ENCODE results near the gene FUS.

FUS gene

DNA sequence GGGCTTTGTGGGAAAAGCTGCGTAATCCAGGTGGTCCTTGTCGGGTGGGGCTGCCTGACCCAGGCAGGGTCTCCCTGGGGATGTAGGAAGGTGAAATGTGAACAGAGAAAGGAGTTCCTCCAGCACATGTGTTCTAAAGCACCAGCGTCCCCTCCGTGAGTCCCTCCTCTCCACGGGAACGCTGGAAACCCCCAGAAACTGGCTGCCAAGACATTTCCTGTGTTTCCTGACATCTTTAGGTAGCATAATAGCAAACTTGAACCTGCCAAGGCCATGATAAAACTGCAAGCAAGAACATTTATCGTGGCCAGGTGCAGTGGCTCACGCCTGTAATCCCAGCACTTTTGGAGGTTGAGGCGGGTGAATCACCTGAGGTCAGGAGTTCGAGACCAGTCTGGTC is 49.6 kb downstream of the FUS start:
- DNase-seq (ENCODE audit: low read depth), result no peak
- Histone ChIP-seq H3K4me1 (ENCODE audit: control insufficient read depth, insufficient read depth, low read length) (no peaks in the 10 kb centered on the region), H3K9me3 (ENCODE audit: control insufficient read depth, low read length) (no peaks in the 10 kb centered on the region), H3K9ac (ENCODE audit: low read length) (no peak overlapping the region), H3K27me3 (replicated peaks; ENCODE audit: control insufficient read depth, insufficient read depth, low read length) (no peaks in the 10 kb centered on the region), H3K36me3 (ENCODE audit: control insufficient read depth, insufficient read depth, low read length, severe bottlenecking) (no peaks in the 10 kb centered on the region), H3K4me3 (ENCODE audit: low read length) (no peak overlapping the region)

DNA sequence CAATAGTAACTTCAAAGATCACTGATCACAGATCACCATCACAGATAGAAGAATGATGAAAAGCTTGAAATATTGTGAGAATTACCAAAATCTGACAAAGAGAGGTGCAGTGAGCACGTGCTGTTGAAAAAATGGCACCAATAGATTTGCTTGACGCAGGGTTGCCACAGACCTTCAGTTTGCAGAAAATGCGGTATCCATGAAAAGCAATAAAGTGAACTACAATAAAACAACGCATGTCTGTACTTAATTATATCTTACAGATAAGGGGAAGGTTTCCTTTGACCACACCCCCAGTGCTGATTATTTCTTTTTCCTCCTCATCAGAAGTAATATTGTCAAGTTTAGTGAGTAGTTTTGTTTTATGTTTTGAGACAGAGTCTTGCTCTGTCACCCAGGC is 58.1 kb downstream of the FUS start:
- Histone ChIP-seq H3K4me1 (ENCODE audit: control insufficient read depth, insufficient read depth, low read length) (peaks cover 4% of the 10 kb centered on the region), H3K27me3 (replicated peaks; ENCODE audit: control insufficient read depth, insufficient read depth, low read length) (peaks cover 7% of the 10 kb centered on the region), H3K4me3 (ENCODE audit: low read length) (no peak overlapping the region), H3K9ac (ENCODE audit: low read length) (no peak overlapping the region), H3K9me3 (ENCODE audit: control insufficient read depth, low read length) (peaks cover 6% of the 10 kb centered on the region), H3K36me3 (ENCODE audit: control insufficient read depth, insufficient read depth, low read length, severe bottlenecking) (no peaks in the 10 kb centered on the region)
- DNase-seq (ENCODE audit: low read depth), result no peak
